Endothelial cell of umbilical vein (primary cell): Measurements from ENCODE around the gene ATP1A3. TPM values are rescaled to one million over a fixed set of nuclear protein-coding genes. Genes with fewer than 3 reads are reported as not detected.

Experiments used
- BruUV-seq: library from RNA; stranded (reverse); fragments of 400-500 nt; replicated peaks from 2 replicates; lab custom pipeline; 2021; lab: Mats Ljungman, UMichigan
- CTCF ChIA-PET: fragments of 300-600, 350-600 bp; sonication (Branson Sonifier 250); formaldehyde crosslinking; loops from one replicate; lab custom pipeline; 2021; ENCODE audit warnings: antibody characterized with exemption, inconsistent platforms; lab: Charles Lee
- POLR2A ChIA-PET: fragments of 300-600, 350-600 bp; sonication (Branson Sonifier 250); formaldehyde crosslinking; loops from one replicate; lab custom pipeline; 2021; ENCODE audit warnings: antibody characterized with exemption, inconsistent platforms; lab: Charles Lee
- DNase-seq: peaks from one replicate; pipeline ENCODE4 v3.0.0-alpha.2; 2011; ENCODE audit warnings: low read depth, low spot score
- FAIRE-seq: peaks from 2 replicates; lab custom pipeline; 2011; peaks lifted over from hg19 to GRCh38; lab: Jason Lieb, UNC
- H2AFZ ChIP-seq: 2 replicates; pipeline ENCODE4 v1.6.0; 2012; ENCODE audit warnings: low read depth, low read length, control low read depth, inconsistent platforms
- H3K27ac ChIP-seq: 2 replicates; pipeline ENCODE4 v1.5.1; 2011; ENCODE audit warnings: low read depth, mild to moderate bottlenecking, control low read depth, low read length, moderate library complexity; ENCODE audit not compliant: insufficient read depth
- H3K27me3 ChIP-seq, 2 experiments: 2 replicates each; pipeline versions ENCODE4 v1.6.0 to v1.6.1; 2011; ENCODE audit warnings: low read length in 2 of 2, mixed read lengths in 1 of 2; ENCODE audit not compliant: control insufficient read depth in 2 of 2, insufficient read depth in 2 of 2
- H3K36me3 ChIP-seq, 2 experiments: 2 replicates in 1 of 2; 3 replicates in 1 of 2; pipeline ENCODE4 v1.5.1; 2011; ENCODE audit warnings: low read length in 2 of 2, mild to moderate bottlenecking in 1 of 2, moderate library complexity in 1 of 2; ENCODE audit not compliant: control insufficient read depth in 2 of 2, insufficient read depth in 2 of 2; ENCODE audit errors: extremely low read depth in 1 of 2
- H3K4me1 ChIP-seq: 3 replicates; pipeline ENCODE4 v1.5.1; 2011; ENCODE audit warnings: mild to moderate bottlenecking, low read length; ENCODE audit not compliant: control insufficient read depth, insufficient read depth; ENCODE audit errors: extremely low read depth
- H3K4me2 ChIP-seq: 2 replicates; pipeline ENCODE4 v1.6.1; 2011; ENCODE audit warnings: low read length, control low read depth, mixed read lengths; ENCODE audit not compliant: insufficient read depth
- H3K4me3 ChIP-seq, 3 experiments: fragments of 200-600 bp in 1 of 3; sonication (generic), shearing (Covaris generic) in 1 of 3; replicated peaks in 1 of 3; 2 replicates each; pipeline ENCODE4 v1.5.1; 2011 to 2016; ENCODE audit warnings: control low read depth in 3 of 3, low read length in 3 of 3, mild to moderate bottlenecking in 2 of 3, inconsistent platforms in 1 of 3, low read depth in 1 of 3, moderate library complexity in 1 of 3; ENCODE audit not compliant: insufficient read depth in 1 of 3
- H3K79me2 ChIP-seq: 2 replicates; pipeline ENCODE4 v1.6.0; 2012; ENCODE audit warnings: low read length, inconsistent platforms; ENCODE audit not compliant: control insufficient read depth, insufficient read depth
- H3K9ac ChIP-seq: replicated peaks from 2 replicates; pipeline ENCODE3; 2011; ENCODE audit warnings: low read length, control low read depth; ENCODE audit not compliant: insufficient read depth; ENCODE audit errors: extremely low read depth
- H3K9me1 ChIP-seq: replicated peaks from 3 replicates; pipeline ENCODE4 v1.6.0; 2011; ENCODE audit warnings: mild to moderate bottlenecking, low read length; ENCODE audit not compliant: control insufficient read depth, insufficient read depth; ENCODE audit errors: extremely low read depth
- H3K9me3 ChIP-seq: replicated peaks from 2 replicates; pipeline ENCODE4 v1.5.1; 2012; ENCODE audit warnings: low read length, inconsistent platforms; ENCODE audit not compliant: control insufficient read depth, insufficient read depth
- H4K20me1 ChIP-seq: replicated peaks from 2 replicates; pipeline ENCODE3; 2011; ENCODE audit warnings: mild to moderate bottlenecking, low read length; ENCODE audit not compliant: control insufficient read depth, insufficient read depth; ENCODE audit errors: extremely low read depth
- CTCF ChIP-seq, 2 donors: IDR thresholded peaks; 1 replicate in 1 of 2; 2 replicates in 1 of 2; pipeline ENCODE4 v1.5.1; 2011; ENCODE audit warnings: low read length in 2 of 2, mild to moderate bottlenecking in 2 of 2, moderate library complexity in 2 of 2, control low read depth in 1 of 2, inconsistent platforms in 1 of 2, low read depth in 1 of 2; ENCODE audit not compliant: insufficient read depth in 1 of 2; ENCODE audit errors: extremely low read depth in 1 of 2
- EZH2 ChIP-seq: IDR thresholded peaks from 2 replicates; pipeline ENCODE4 v1.6.1; 2012; ENCODE audit warnings: borderline replicate concordance, low read depth, mild to moderate bottlenecking, moderate library complexity, low read length, inconsistent platforms; ENCODE audit not compliant: severe bottlenecking
- FOS ChIP-seq: IDR thresholded peaks from 2 replicates; pipeline ENCODE4 v1.6.1; 2011; ENCODE audit warnings: mild to moderate bottlenecking, low read length, moderate library complexity, borderline replicate concordance; ENCODE audit not compliant: insufficient read depth
- GATA2 ChIP-seq: IDR thresholded peaks from 2 replicates; pipeline ENCODE4 v1.7.0; 2011; ENCODE audit warnings: low read depth, mild to moderate bottlenecking, moderate library complexity, mixed read lengths, low read length; ENCODE audit not compliant: insufficient read length, insufficient read depth
- JUN ChIP-seq: IDR thresholded peaks from 2 replicates; pipeline ENCODE4 v1.6.1; 2011; ENCODE audit warnings: borderline replicate concordance, low read depth; ENCODE audit not compliant: insufficient read length, insufficient read depth
- MYC ChIP-seq: IDR thresholded peaks from one replicate; pipeline ENCODE4 v1.6.1; 2011; ENCODE audit warnings: mild to moderate bottlenecking, low read depth, low read length
- POLR2A ChIP-seq: IDR thresholded peaks from 2 replicates; pipeline ENCODE4 v1.6.1; 2012; ENCODE audit warnings: low read depth, mild to moderate bottlenecking, control low read depth, low read length
- POLR2AphosphoS5 ChIP-seq: IDR thresholded peaks from 2 replicates; pipeline ENCODE4 v1.6.1; 2012; ENCODE audit warnings: low read depth, mild to moderate bottlenecking, control low read depth, low read length, moderate library complexity; ENCODE audit not compliant: insufficient read depth
- dilution Hi-C: fragments of 300-500 bp; cut with MboI; formaldehyde crosslinking; loops from one replicate; pipeline ENCODE4 v1.15.0; 2019; ENCODE audit warnings: low sequenced_read_pairs; ENCODE audit not compliant: extremely low pct_ligation_motif_present
- intact Hi-C: fragments of 100-400 bp; cut with micrococcal nuclease; formaldehyde crosslinking; loops from one replicate; pipeline ENCODE4 v1.10.0; 2022
- polyA plus RNA-seq, 4 experiments: library from polyadenylated mRNA; depleted of rRNA in 3 of 4; stranded (reverse) in 3 of 4; unstranded in 1 of 4; fragments of >200 nt; gene quantifications; 2 replicates each; pipeline versions ENCODE4 v1.2.1 to v1.2.3, GENCODE V29; 2011 to 2012; ENCODE audit warnings: missing spikeins in 1 of 4
- total RNA-seq: library from RNA; stranded (reverse); gene quantifications from 2 replicates; pipeline ENCODE4 v1.2.3, GENCODE V29; 2021
- TF ChIP-seq, protein P1 (sequence below): IDR thresholded peaks from 2 replicates; pipeline ENCODE4 v1.6.1; 2011; ENCODE audit not compliant: insufficient read depth, insufficient read length

Gene ATP1A3
- total and polyA plus RNA-seq, 2 donors (not counting 3 experiments of a cell fraction or from before 2014, with no cell fraction given), result 0.40 TPM; not detected in 1

GRCh38 chr19:41991025-41991424 lies 3.0 kb downstream of the ATP1A3 start:
- H3K79me2 ChIP-seq, result no peaks in the 10 kb centered on the region
- H3K27ac ChIP-seq, result no peak overlapping the region
- CTCF ChIA-PET, result no interaction called here
- POLR2A ChIA-PET, result no interaction called here
- FAIRE-seq, result no peak
- BruUV-seq, result no TSS peak
- no peak overlapping the region for H3K9ac ChIP-seq
- no peak for DNase-seq
- H3K9me1 ChIP-seq, result no peaks in the 10 kb centered on the region
- dilution Hi-C loops (no loop called here), intact Hi-C loops (no loop called here)
- no peak overlapping the region for H2AFZ ChIP-seq
- H4K20me1 ChIP-seq, result no peaks in the 10 kb centered on the region
- H3K4me3 ChIP-seq, result no peak overlapping the region
- H3K27me3 ChIP-seq, result peaks cover 0 to 11% of the 10 kb centered on the region in 2 experiments
- H3K4me2 ChIP-seq, result no peak overlapping the region
- TF ChIP-seq POLR2A, result no peak
- TF ChIP-seq EZH2, result no peak
- no peak for TF ChIP-seq FOS
- TF ChIP-seq CTCF (IDR thresholded peaks at IDR 0.05; ENCODE audit: extremely low read depth in 1 of 2, insufficient read depth in 1 of 2, low read depth in 1 of 2, low read length in 2 of 2), result no peak
- TF ChIP-seq POLR2AphosphoS5, result no peak
- TF ChIP-seq JUN, result no peak
- TF ChIP-seq, protein P1, sequence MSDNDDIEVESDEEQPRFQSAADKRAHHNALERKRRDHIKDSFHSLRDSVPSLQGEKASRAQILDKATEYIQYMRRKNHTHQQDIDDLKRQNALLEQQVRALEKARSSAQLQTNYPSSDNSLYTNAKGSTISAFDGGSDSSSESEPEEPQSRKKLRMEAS, result no peak
- no peak for TF ChIP-seq GATA2
- TF ChIP-seq MYC, result no peak
- no peaks in the 10 kb centered on the region for H3K4me1 ChIP-seq
- no peaks in the 10 kb centered on the region for H3K9me3 ChIP-seq
- H3K36me3 ChIP-seq, result no peaks in the 10 kb centered on the region
